Calu3 (cell line): ENCODE measurements around the gene POLL. TPM values are rescaled to one million over a fixed set of nuclear protein-coding genes. Genes with fewer than 3 reads are reported as not detected.
"Not testable (repeated sequence)": the region's sequence is repeated elsewhere in the genome, so short reads cannot be mapped to it uniquely, and the experiment has no call there.

Experiments used
- Bru-seq: library from RNA; stranded (reverse); fragments of 400-500 nt; gene quantifications from one replicate; lab custom pipeline; 2021; lab: Mats Ljungman, UMichigan
- BruChase-seq, 2 experiments: library from RNA; stranded (reverse); fragments of 400-500 nt; gene quantifications; one replicate each; lab custom pipeline; 2021; lab: Mats Ljungman, UMichigan
- BruUV-seq: library from RNA; stranded (reverse); fragments of 400-500 nt; replicated peaks from 2 replicates; lab custom pipeline; 2021; lab: Mats Ljungman, UMichigan
- CTCF ChIA-PET: fragments of 300-600 bp; sonication (Branson Sonifier 250); formaldehyde crosslinking; loops from one replicate; lab custom pipeline; 2022; ENCODE audit warnings: antibody characterized with exemption; lab: Charles Lee
- DNase-seq: peaks from one replicate; pipeline ENCODE4 v3.0.0; 2022
- H3K27ac Mint-ChIP-seq: one replicate; pipeline ENCODE4 v1.8.0; 2022; ENCODE audit warnings: mixed read lengths; ENCODE audit not compliant: unreplicated experiment
- H3K27me3 Mint-ChIP-seq: one replicate; pipeline ENCODE4 v1.8.0; 2022; ENCODE audit warnings: mixed read lengths; ENCODE audit not compliant: unreplicated experiment
- H3K36me3 Mint-ChIP-seq: one replicate; pipeline ENCODE4 v1.8.0; 2022; ENCODE audit warnings: mild to moderate bottlenecking, moderate library complexity, mixed read lengths; ENCODE audit not compliant: insufficient read depth, unreplicated experiment
- H3K4me1 Mint-ChIP-seq: one replicate; pipeline ENCODE4 v1.8.0; 2022; ENCODE audit warnings: mild to moderate bottlenecking, low read depth, mixed read lengths; ENCODE audit not compliant: unreplicated experiment
- H3K4me3 Mint-ChIP-seq: one replicate; pipeline ENCODE4 v1.8.0; 2022; ENCODE audit warnings: mild to moderate bottlenecking, low read depth, moderate library complexity, mixed read lengths; ENCODE audit not compliant: unreplicated experiment
- H3K9me3 Mint-ChIP-seq: one replicate; pipeline ENCODE4 v1.8.0; 2022; ENCODE audit warnings: low read depth, mixed read lengths; ENCODE audit not compliant: unreplicated experiment
- CTCF ChIP-seq: fragments of 200-600 bp; IDR thresholded peaks from one replicate; pipeline ENCODE4 v1.8.0; 2022; ENCODE audit warnings: antibody characterized with exemption; ENCODE audit not compliant: unreplicated experiment
- intact Hi-C: fragments of 100-400 bp; cut with micrococcal nuclease; formaldehyde crosslinking; loops from one replicate; pipeline ENCODE4 v1.10.0; 2022; ENCODE audit not compliant: unreplicated experiment
- long read RNA-seq: library from polyadenylated mRNA; stranded (forward); transcript quantifications from one replicate; pipeline ENCODE4 v2.0.0, GENCODE V29; 2022
- total RNA-seq: library from RNA; stranded (reverse); gene quantifications from 2 replicates; pipeline ENCODE4 v1.2.3, GENCODE V29; 2022

Gene POLL
- total RNA-seq (25.7 and 28.4 TPM in 2 replicates), Bru-seq, nascent RNA (percentile 67 among the genes with signal in this experiment), BruChase-seq, experiment 1, labeled RNA remaining after a 6-hour chase (percentile 68 among the genes with signal in this experiment), BruChase-seq, experiment 2, labeled RNA remaining after a 2-hour chase (percentile 76 among the genes with signal in this experiment)
- long read RNA-seq, partial matches to known transcripts = 3 of 24 reads
- long read RNA-seq, other reads (novel, unspliced or antisense) = 19 of 24 reads

DNA sequence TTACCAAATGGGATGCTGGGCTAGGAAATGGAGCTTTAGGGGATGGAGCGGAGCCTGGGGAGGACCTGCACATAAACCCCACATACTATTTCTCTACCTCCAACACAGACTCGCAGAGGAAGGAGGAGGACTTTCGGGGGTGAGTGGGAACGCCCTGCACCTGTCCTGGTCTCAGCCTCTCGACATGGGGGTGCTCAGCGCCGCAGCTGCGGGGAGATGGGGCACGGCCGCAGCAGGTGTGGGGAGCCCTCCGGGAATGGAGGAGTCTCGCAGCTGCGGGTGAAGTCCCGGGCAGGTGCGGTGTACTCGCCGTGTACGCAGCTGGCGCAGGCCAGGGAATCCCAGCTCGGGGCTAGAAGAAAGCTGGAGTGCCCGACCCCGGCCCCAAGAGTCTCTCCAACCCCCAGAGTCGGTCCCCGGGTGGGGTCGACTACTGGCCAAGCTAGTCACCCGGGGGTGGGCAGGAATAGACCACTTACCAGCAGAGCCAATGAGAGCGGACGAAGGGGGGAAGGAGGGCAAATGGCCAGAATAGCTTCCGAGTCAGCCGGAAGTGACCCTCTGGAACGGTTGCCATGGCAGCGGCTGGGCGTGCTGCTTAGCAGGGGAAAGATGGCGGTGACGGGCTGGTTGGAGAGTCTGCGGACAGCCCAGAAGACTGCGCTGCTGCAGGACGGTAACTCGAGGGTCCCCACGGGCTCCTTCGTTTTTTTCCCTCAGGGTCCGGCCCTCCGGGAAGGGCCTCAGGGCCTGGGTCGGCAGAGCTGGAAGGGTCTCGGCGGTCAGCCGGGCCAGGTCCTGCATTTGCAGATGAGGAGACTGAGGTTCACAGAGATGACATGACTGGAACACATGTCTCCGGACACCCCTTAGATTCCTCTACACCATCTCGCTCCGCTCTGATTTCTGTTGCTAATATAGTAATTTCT lies at the start of gene POLL, which contains the start of gene DPCD:
Gene POLL (minus strand): TSS at position 533 of the 929 bp plus-strand sequence. CDS start 897 bp downstream, outside the sequence.
Gene DPCD (plus strand): TSS at position 597 of the 929 bp plus-strand sequence. CDS start 16 bp downstream, at position 613.
- peak within 1 kb of the TSS; percentile 75 for H3K27ac Mint-ChIP-seq
- H3K4me1 Mint-ChIP-seq = no peaks in the 10 kb centered on the region
- H3K9me3 Mint-ChIP-seq = no peaks in the 10 kb centered on the region
- no peaks in the 10 kb centered on the region for H3K27me3 Mint-ChIP-seq
- H3K36me3 Mint-ChIP-seq = peaks cover 29% of the 10 kb centered on the region
- BruUV-seq = TSS peak; percentile 55
- DNase-seq = peak; percentile 89
- TF ChIP-seq CTCF = no peak
- CTCF ChIA-PET = interaction anchor here (1.4 kb wide), 1 partner anchor 17 kb away, joined by 3 read pairs; no protein-coding TSS in a partner anchor
- intact Hi-C loops = no loop called here
- H3K4me3 Mint-ChIP-seq = peak within 1 kb of the TSS; percentile 85

DNA sequence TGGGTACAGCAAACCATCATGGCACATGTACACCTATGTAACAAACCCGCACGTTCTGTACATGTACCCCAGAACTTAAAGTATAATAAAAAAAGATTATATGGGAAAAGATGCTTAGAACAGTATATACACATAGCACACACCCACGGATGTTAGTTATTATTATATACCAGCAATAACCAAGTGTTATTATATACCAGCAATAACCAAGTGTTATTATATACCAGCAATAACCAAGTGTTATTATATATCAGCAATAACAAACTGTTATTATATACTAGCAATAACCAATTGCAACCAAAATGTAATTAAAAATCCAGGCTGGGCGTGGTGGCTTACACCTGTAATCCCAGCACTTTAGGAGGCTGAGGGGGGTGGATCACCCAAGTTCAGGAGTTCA lies 45.5 kb upstream of the POLL start:
- H3K9me3 Mint-ChIP-seq, CTCF ChIA-PET, H3K4me1 Mint-ChIP-seq, DNase-seq, H3K4me3 Mint-ChIP-seq, H3K27me3 Mint-ChIP-seq, intact Hi-C loops, H3K36me3 Mint-ChIP-seq, BruUV-seq, H3K27ac Mint-ChIP-seq: not testable (repeated sequence)

DNA sequence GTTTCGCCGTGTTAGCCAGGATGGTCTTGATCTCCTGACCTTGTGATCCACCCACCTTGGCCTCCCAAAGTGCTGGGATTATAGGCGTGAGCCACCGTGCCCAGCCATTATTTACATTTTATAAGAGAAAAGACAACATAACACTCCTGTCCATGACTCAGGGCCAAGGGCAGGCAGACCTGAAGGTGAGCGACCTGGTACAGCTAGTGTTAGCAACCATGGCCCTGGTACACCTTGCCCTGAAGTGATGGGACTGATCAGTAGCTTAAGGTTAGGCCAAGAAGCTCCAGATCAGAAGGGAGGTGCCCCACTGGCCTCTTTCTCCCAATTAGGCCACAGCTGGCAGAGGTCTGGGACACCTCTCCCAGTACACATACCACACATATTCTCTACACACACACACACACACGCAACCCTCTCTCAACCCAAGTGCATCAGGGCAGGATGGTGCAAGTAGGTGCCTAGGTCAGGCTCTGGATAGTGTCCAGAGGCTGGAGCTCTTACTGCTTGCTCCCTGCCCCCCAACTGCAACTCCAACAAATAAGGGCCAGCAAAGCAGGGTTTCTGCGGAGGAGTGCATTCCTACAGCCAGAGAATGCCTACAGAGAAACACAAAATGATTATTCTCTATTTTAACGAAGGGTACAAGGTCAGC lies 43.9 kb upstream of the POLL start:
- no peak for DNase-seq
- Mint-ChIP-seq H3K4me1 (no peaks in the 10 kb centered on the region), H3K27ac (no peak overlapping the region), H3K27me3 (no peaks in the 10 kb centered on the region), H3K9me3 (no peaks in the 10 kb centered on the region), H3K36me3 (no peaks in the 10 kb centered on the region), H3K4me3 (no peak overlapping the region)
- intact Hi-C loops = no loop called here
- no peak for TF ChIP-seq CTCF
- CTCF ChIA-PET = no interaction called here
- no TSS peak for BruUV-seq

- Mint-ChIP-seq H3K4me3 (no peak overlapping the region), H3K27me3 (no peaks in the 10 kb centered on the region), H3K4me1 (no peaks in the 10 kb centered on the region), H3K36me3 (no peaks in the 10 kb centered on the region), H3K27ac (no peak overlapping the region), H3K9me3 (no peaks in the 10 kb centered on the region)
- TF ChIP-seq CTCF = no peak
- DNase-seq = no peak
- CTCF ChIA-PET = interaction anchor here (0.6 kb wide), 1 partner anchor 213 kb away, joined by 7 read pairs; the partner anchor contains the start of gene KCNIP2
- intact Hi-C loops = no loop called here
- no TSS peak for BruUV-seq
These were observed 42.5 kb upstream of the POLL start for GRCh38 chr10:101630633-101630920.
